Panc1 (cell line): Measurements from ENCODE around the gene ATOH8. TPM values are rescaled to one million over a fixed set of nuclear protein-coding genes. Genes with fewer than 3 reads are reported as not detected.

ENCODE experiments used
- ATAC-seq: fragments of 200-7000 bp; cut with Tn5 transposase; 2 replicates; pipeline ENCODE4 v1.9.1; 2020; ENCODE audit warnings: mild to moderate bottlenecking, moderate library complexity
- BruUV-seq: library from RNA; stranded (reverse); fragments of 400-500 nt; replicated peaks from 2 replicates; lab custom pipeline; 2021; lab: Mats Ljungman, UMichigan
- CTCF ChIA-PET: fragments of 300-600 bp; sonication (Branson Sonifier 250); formaldehyde crosslinking; loops from one replicate; lab custom pipeline; 2022; ENCODE audit warnings: antibody characterized with exemption; lab: Charles Lee
- POLR2A ChIA-PET: fragments of 300-600 bp; sonication (Branson Sonifier 250); formaldehyde crosslinking; loops from one replicate; lab custom pipeline; 2022; ENCODE audit warnings: antibody characterized with exemption; lab: Charles Lee
- DNase-seq: peaks from one replicate; pipeline ENCODE4 v3.0.0-alpha.2; 2010; ENCODE audit warnings: low read depth, low spot score
- H3K27ac ChIP-seq: 2 replicates; pipeline ENCODE4 v1.5.1; 2011; ENCODE audit warnings: mild to moderate bottlenecking, low read length, inconsistent platforms
- H3K27me3 ChIP-seq: fragments of 200-500 bp; sonication (Bioruptor generic); 2 replicates; pipeline ENCODE4 v1.6.0; 2014; ENCODE audit warnings: low read length, inconsistent platforms; ENCODE audit not compliant: control insufficient read depth, insufficient read depth
- H3K36me3 ChIP-seq: fragments of 200-500 bp; sonication (Bioruptor generic); 2 replicates; pipeline ENCODE4 v1.5.1; 2014; ENCODE audit warnings: inconsistent platforms, mild to moderate bottlenecking, low read length, moderate library complexity; ENCODE audit not compliant: control insufficient read depth, insufficient read depth
- H3K4me1 ChIP-seq: 2 replicates; pipeline ENCODE4 v1.5.1; 2011; ENCODE audit warnings: inconsistent platforms, mild to moderate bottlenecking, low read length, moderate library complexity; ENCODE audit not compliant: control insufficient read depth, insufficient read depth
- H3K4me3 ChIP-seq, 2 experiments: 2 replicates each; pipeline ENCODE4 v1.5.1; 2011 to 2012; ENCODE audit warnings: low read depth in 2 of 2, low read length in 2 of 2, mild to moderate bottlenecking in 2 of 2, inconsistent platforms in 1 of 2, moderate library complexity in 1 of 2
- H3K9me3 ChIP-seq: fragments of 200-500 bp; sonication (Bioruptor generic); 2 replicates; pipeline ENCODE4 v1.5.1; 2014; ENCODE audit warnings: low read depth, mild to moderate bottlenecking, inconsistent platforms, low read length, moderate library complexity; ENCODE audit not compliant: control insufficient read depth, insufficient read depth
- POLR2AphosphoS5 ChIP-seq: IDR thresholded peaks from 2 replicates; pipeline ENCODE4 v1.6.1; 2012; ENCODE audit warnings: mild to moderate bottlenecking, low read depth, low read length, moderate library complexity
- REST ChIP-seq, 2 experiments: IDR thresholded peaks; 2 replicates each; pipeline ENCODE4 v1.6.1; 2011 to 2012; ENCODE audit warnings: low read depth in 2 of 2, control low read depth in 1 of 2, low read length in 1 of 2, mild to moderate bottlenecking in 1 of 2, moderate library complexity in 1 of 2; ENCODE audit not compliant: insufficient read depth in 1 of 2
- SIN3A ChIP-seq: IDR thresholded peaks from 2 replicates; pipeline ENCODE4 v1.6.1; 2012; ENCODE audit warnings: low read depth, mild to moderate bottlenecking, low read length, moderate library complexity, borderline replicate concordance; ENCODE audit not compliant: insufficient read depth
- TCF7L2 ChIP-seq: IDR thresholded peaks from 2 replicates; pipeline ENCODE4 v1.6.1; 2011; ENCODE audit warnings: mild to moderate bottlenecking, low read depth, low read length, inconsistent platforms
- in situ Hi-C: cut with HindIII; loops from 2 replicates; pipeline ENCODE4 v1.10.0; 2016; ENCODE audit warnings: low sequenced_read_pairs, low pct_unique_long_range_greater_than_20kb
- intact Hi-C: fragments of 100-400 bp; cut with micrococcal nuclease; formaldehyde crosslinking; loops from one replicate; pipeline ENCODE4 v1.10.0; 2022; ENCODE audit not compliant: unreplicated experiment
- total RNA-seq: library from RNA; stranded (reverse); gene quantifications from one replicate; pipeline ENCODE4 v1.2.1, GENCODE V29; 2021; ENCODE audit not compliant: unreplicated experiment
- TF ChIP-seq, protein P1 (sequence below): fragments of 450-650 bp; IDR thresholded peaks from 2 replicates; pipeline ENCODE4 v1.5.1; 2017; ENCODE audit warnings: mild to moderate bottlenecking

ATOH8 gene
- total RNA-seq, 1 experiment from 2014 or later, result 3.8 TPM

DNA sequence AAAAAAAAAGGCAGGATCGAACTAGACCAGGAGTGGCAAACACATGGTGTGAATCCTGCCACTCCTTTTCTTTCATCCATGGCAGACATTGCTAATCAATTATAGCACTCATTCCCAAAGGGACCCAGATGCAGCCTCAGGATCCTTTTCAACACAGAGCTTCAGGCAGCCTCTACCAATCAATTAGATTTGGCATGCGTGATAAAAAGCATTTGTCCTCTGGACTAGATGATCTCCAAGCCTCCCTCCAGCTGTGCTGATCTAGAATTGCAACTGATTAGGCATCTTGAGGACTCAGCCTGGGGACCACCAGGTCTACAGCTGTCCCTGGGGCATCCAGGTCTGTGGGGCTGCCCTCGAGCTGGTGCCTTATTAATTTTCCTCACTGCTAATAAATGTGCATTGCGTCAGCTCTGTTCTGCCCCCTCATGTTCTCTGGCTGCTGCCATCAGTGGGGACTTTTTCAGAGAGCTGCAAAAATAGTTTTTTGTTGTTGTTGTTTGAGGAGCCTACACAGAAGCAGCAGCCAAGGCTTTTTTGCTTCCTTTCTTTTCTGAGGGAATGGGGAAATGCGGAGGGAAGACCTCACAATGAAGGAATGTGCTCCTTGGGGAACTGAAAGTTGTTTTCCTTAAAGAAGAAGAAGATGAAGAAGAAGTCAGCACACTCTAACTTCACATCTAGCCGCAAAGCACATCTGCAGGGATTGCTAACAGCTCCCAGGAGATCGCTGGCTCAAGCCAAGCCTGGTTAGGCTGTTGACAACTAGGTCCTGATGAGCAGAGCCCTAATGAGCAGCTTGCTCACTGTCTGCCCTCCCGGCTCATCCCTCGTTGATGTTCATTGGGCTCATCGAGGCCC lies 8.8 kb upstream of the ATOH8 start:
- H3K36me3 ChIP-seq, result no peaks in the 10 kb centered on the region
- intact Hi-C loops, result no loop called here
- CTCF ChIA-PET, result interaction anchor here (0.7 to 0.8 kb wide), 2 partner anchors 69 to 338 kb away, joined by 3 read pairs; no protein-coding TSS in a partner anchor
- TF ChIP-seq, protein P1, sequence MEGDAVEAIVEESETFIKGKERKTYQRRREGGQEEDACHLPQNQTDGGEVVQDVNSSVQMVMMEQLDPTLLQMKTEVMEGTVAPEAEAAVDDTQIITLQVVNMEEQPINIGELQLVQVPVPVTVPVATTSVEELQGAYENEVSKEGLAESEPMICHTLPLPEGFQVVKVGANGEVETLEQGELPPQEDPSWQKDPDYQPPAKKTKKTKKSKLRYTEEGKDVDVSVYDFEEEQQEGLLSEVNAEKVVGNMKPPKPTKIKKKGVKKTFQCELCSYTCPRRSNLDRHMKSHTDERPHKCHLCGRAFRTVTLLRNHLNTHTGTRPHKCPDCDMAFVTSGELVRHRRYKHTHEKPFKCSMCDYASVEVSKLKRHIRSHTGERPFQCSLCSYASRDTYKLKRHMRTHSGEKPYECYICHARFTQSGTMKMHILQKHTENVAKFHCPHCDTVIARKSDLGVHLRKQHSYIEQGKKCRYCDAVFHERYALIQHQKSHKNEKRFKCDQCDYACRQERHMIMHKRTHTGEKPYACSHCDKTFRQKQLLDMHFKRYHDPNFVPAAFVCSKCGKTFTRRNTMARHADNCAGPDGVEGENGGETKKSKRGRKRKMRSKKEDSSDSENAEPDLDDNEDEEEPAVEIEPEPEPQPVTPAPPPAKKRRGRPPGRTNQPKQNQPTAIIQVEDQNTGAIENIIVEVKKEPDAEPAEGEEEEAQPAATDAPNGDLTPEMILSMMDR, result no peak
- TF ChIP-seq REST (IDR thresholded peaks at IDR 0.05; ENCODE audit: insufficient read depth in 1 of 2, low read depth in 2 of 2, low read length in 1 of 2) (no peak), TCF7L2 (no peak), POLR2AphosphoS5 (no peak), SIN3A (no peak)
- no peak overlapping the region for H3K4me3 ChIP-seq
- no peaks in the 10 kb centered on the region for H3K27me3 ChIP-seq
- H3K9me3 ChIP-seq, result no peaks in the 10 kb centered on the region
- H3K4me1 ChIP-seq, result peaks cover 24% of the 10 kb centered on the region
- in situ Hi-C loops, result no loop called here
- POLR2A ChIA-PET, result interaction anchor here (0.9 kb wide), 1 partner anchor 11 kb away, joined by 3 read pairs; no protein-coding TSS in a partner anchor
- BruUV-seq, result no TSS peak
- ATAC-seq (no peak), DNase-seq (no peak)
- no peak overlapping the region for H3K27ac ChIP-seq

- Histone ChIP-seq H3K9me3 (no peaks in the 10 kb centered on the region), H3K36me3 (no peaks in the 10 kb centered on the region), H3K27me3 (no peaks in the 10 kb centered on the region), H3K27ac (no peak overlapping the region), H3K4me3 (no peak overlapping the region), H3K4me1 (peaks cover 26% of the 10 kb centered on the region)
- ATAC-seq (no peak), DNase-seq (no peak)
- no peak for TF ChIP-seq TCF7L2
- no peak for TF ChIP-seq SIN3A
- TF ChIP-seq, protein P1, result no peak
- no peak for TF ChIP-seq POLR2AphosphoS5
- TF ChIP-seq REST (IDR thresholded peaks at IDR 0.05; ENCODE audit: insufficient read depth in 1 of 2, low read depth in 2 of 2, low read length in 1 of 2), result no peak
- ChIA-PET CTCF (interaction anchor here (0.7 to 0.8 kb wide), 2 partner anchors 68 to 338 kb away, joined by 3 read pairs; no protein-coding TSS in a partner anchor), POLR2A (interaction anchor here (0.9 kb wide), 1 partner anchor 11 kb away, joined by 3 read pairs; no protein-coding TSS in a partner anchor)
- no TSS peak for BruUV-seq
- in situ Hi-C loops, result no loop called here
- intact Hi-C loops, result no loop called here
Measured at GRCh38 chr2:85745619-85746018, 8.2 kb upstream of the ATOH8 start.
